ENCODE results near the gene TRMT44.
A peak's percentile ranks its signal among the peaks of the same experiment; 100 is the strongest.

TRMT44 gene

GRCh38 chr4:8437281-8437680, 3.3 kb upstream of the TRMT44 start:
- no peak overlapping the region for H3K4me3 ChIP-seq (ENCODE audit: low read depth, low read length)
- TF ChIP-seq CTCF (IDR thresholded peaks at IDR 0.05; ENCODE audit: low read depth, low read length): no peak

- H3K4me3 ChIP-seq (ENCODE audit: low read depth, low read length): no peak overlapping the region
- no peak for TF ChIP-seq CTCF (IDR thresholded peaks at IDR 0.05; ENCODE audit: low read depth, low read length)
These were observed 1.8 kb upstream of the TRMT44 start for GRCh38 chr4:8438743-8439142.

- TF ChIP-seq CTCF (IDR thresholded peaks at IDR 0.05; ENCODE audit: low read depth, low read length): no peak
- peak overlapping the region; percentile 96 for H3K4me3 ChIP-seq (ENCODE audit: low read depth, low read length)
These were observed 1.4 kb upstream of the TRMT44 start for GRCh38 chr4:8439168-8439567.

GRCh38 chr4:8439914-8440491, 574 bp upstream of the TRMT44 start:
- peak overlapping the region; percentile 96 for H3K4me3 ChIP-seq (ENCODE audit: low read depth, low read length)
- no peak for TF ChIP-seq CTCF (IDR thresholded peaks at IDR 0.05; ENCODE audit: low read depth, low read length)

- H3K4me3 ChIP-seq (ENCODE audit: low read depth, low read length): peak overlapping the region; percentile 96
- TF ChIP-seq CTCF (IDR thresholded peaks at IDR 0.05; ENCODE audit: low read depth, low read length): no peak
These were observed 1.0 kb downstream of the TRMT44 start for GRCh38 chr4:8441499-8442091.

GRCh38 chr4:8442596-8443358, 2.2 kb downstream of the TRMT44 start:
- TF ChIP-seq CTCF (IDR thresholded peaks at IDR 0.05; ENCODE audit: low read depth, low read length): no peak
- no peak overlapping the region for H3K4me3 ChIP-seq (ENCODE audit: low read depth, low read length)

- no peak for TF ChIP-seq CTCF (IDR thresholded peaks at IDR 0.05; ENCODE audit: low read depth, low read length)
- no peak overlapping the region for H3K4me3 ChIP-seq (ENCODE audit: low read depth, low read length)
These were observed 3.2 kb downstream of the TRMT44 start for GRCh38 chr4:8443801-8444200.

All from WI38 (cell line).